Stomach smooth muscle (tissue), 2 donors: ENCODE data around the gene RAB8B.

Experiments used
- H3K27ac ChIP-seq: one replicate; pipeline ENCODE4 v1.7.0; 2013; ENCODE audit warnings: mild to moderate bottlenecking, low read length, inconsistent platforms
- H3K27me3 ChIP-seq, 2 donors: one replicate each; pipeline ENCODE4 v1.7.0; 2013; ENCODE audit warnings: low read length in 2 of 2; ENCODE audit not compliant: insufficient read depth in 2 of 2, control insufficient read depth in 1 of 2
- H3K36me3 ChIP-seq, 2 donors: one replicate each; pipeline ENCODE4 v1.7.0; 2013; ENCODE audit warnings: low read length in 2 of 2; ENCODE audit not compliant: control insufficient read depth in 2 of 2, insufficient read depth in 2 of 2
- H3K4me1 ChIP-seq: one replicate; pipeline ENCODE4 v1.7.0; 2013; ENCODE audit warnings: low read length; ENCODE audit not compliant: control insufficient read depth, insufficient read depth
- H3K4me3 ChIP-seq, 2 donors: one replicate each; pipeline ENCODE4 v1.7.0; 2013; ENCODE audit warnings: low read length in 2 of 2
- H3K9ac ChIP-seq, 2 donors: one replicate each; pipeline ENCODE4 v1.7.0; 2013; ENCODE audit warnings: low read length in 2 of 2, mild to moderate bottlenecking in 1 of 2
- H3K9me3 ChIP-seq, 2 donors: one replicate each; pipeline ENCODE4 v1.7.0; 2013; ENCODE audit warnings: low read length in 2 of 2; ENCODE audit not compliant: control insufficient read depth in 2 of 2
- donor health status: healthy.
- donor health status: Pancreatic carcinoma.

Gene RAB8B

GRCh38 chr15:63312286-63312685 lies 122.9 kb downstream of the RAB8B start:
- H3K4me1 ChIP-seq, result no peaks in the 10 kb centered on the region
- H3K9ac ChIP-seq, result no peak overlapping the region
- H3K27ac ChIP-seq, result no peak overlapping the region
- peaks cover 0 to 2% of the 10 kb centered on the region in 2 donors for H3K36me3 ChIP-seq
- no peaks in the 10 kb centered on the region for H3K27me3 ChIP-seq
- H3K9me3 ChIP-seq, result no peaks in the 10 kb centered on the region
- no peak overlapping the region for H3K4me3 ChIP-seq

GRCh38 chr15:63313825-63314224 lies 124.4 kb downstream of the RAB8B start:
- Histone ChIP-seq H3K4me1 (no peaks in the 10 kb centered on the region), H3K27ac (no peak overlapping the region), H3K36me3 (no peaks in the 10 kb centered on the region), H3K9me3 (no peaks in the 10 kb centered on the region), H3K27me3 (no peaks in the 10 kb centered on the region), H3K9ac (no peak overlapping the region), H3K4me3 (no peak overlapping the region)

- H3K4me3 ChIP-seq, result no peak overlapping the region
- H3K27ac ChIP-seq, result no peak overlapping the region
- no peaks in the 10 kb centered on the region for H3K4me1 ChIP-seq
- H3K27me3 ChIP-seq, result no peaks in the 10 kb centered on the region
- H3K9ac ChIP-seq, result no peak overlapping the region
- no peaks in the 10 kb centered on the region for H3K9me3 ChIP-seq
- H3K36me3 ChIP-seq, result no peaks in the 10 kb centered on the region
These were observed 125.0 kb downstream of the RAB8B start for GRCh38 chr15:63314409-63314808.
